Uterus (tissue), 4 donors: ENCODE results near the gene PRSS57. TPM values are rescaled to one million over a fixed set of nuclear protein-coding genes. Genes with fewer than 3 reads are reported as not detected.
"Not testable (repeated sequence)": the region's sequence is repeated elsewhere in the genome, so short reads cannot be mapped to it uniquely, and the experiment has no call there.

Experiments used
- DNase-seq, 2 donors: peaks; one replicate each; pipeline ENCODE4 v3.0.0-alpha.2; 2019 to 2020
- H3K27ac ChIP-seq, 2 donors: fragments of 200-600 bp; sonication (generic); 1 replicate in 1 of 2; 2 replicates in 1 of 2; pipeline ENCODE4 v1.5.1; 2016 to 2018
- H3K27me3 ChIP-seq, 2 donors: fragments of 200-600 bp; sonication (generic); one replicate each; pipeline ENCODE4 v1.5.1; 2018 to 2019; ENCODE audit warnings: control low read depth in 1 of 2
- H3K36me3 ChIP-seq, 2 donors: fragments of 200-600 bp; sonication (generic); one replicate each; pipeline ENCODE4 v1.5.1; 2019; ENCODE audit warnings: control low read depth in 1 of 2
- H3K4me1 ChIP-seq, 2 donors: fragments of 200-600 bp; sonication (generic); one replicate each; pipeline ENCODE4 v1.5.1; 2018 to 2019; ENCODE audit warnings: control low read depth in 1 of 2
- H3K4me3 ChIP-seq, 2 donors: fragments of 200-600 bp; sonication (generic); 1 replicate in 1 of 2; 2 replicates in 1 of 2; pipeline ENCODE4 v1.5.1; 2018 to 2019; ENCODE audit warnings: mild to moderate bottlenecking in 1 of 2
- H3K9me3 ChIP-seq, 2 donors: fragments of 200-600 bp; sonication (generic); one replicate each; pipeline ENCODE4 v1.5.1; 2019; ENCODE audit warnings: control low read depth in 1 of 2
- CTCF ChIP-seq, 4 experiments: fragments of 200-600 bp in 2 of 4; fragments of 450-650 bp in 2 of 4; sonication (generic) in 2 of 4; IDR thresholded peaks; one replicate each; pipeline ENCODE4 v1.5.1; 2016 to 2019; ENCODE audit warnings: antibody characterized with exemption in 4 of 4, mild to moderate bottlenecking in 2 of 4, moderate library complexity in 1 of 4
- POLR2A ChIP-seq, 2 donors: fragments of 450-650 bp; IDR thresholded peaks; one replicate each; pipeline ENCODE4 v1.6.1; 2016; ENCODE audit warnings: antibody characterized with exemption in 2 of 2, mild to moderate bottlenecking in 1 of 2, moderate library complexity in 1 of 2
- intact Hi-C: fragments of 100-400 bp; cut with DNase I; formaldehyde crosslinking; loops from one replicate; pipeline ENCODE4 v1.15.1; 2023; ENCODE audit warnings: low total_unique reads
- total RNA-seq, 4 donors: library from RNA; depleted of rRNA in 3 of 4; stranded (reverse); fragments of >200 nt in 3 of 4; gene quantifications; one replicate each; pipeline versions ENCODE4 v1.1.0 to v1.2.4, GENCODE V29; 2014 to 2023
- donor health status: DM: yes; HTN: yes; CAD: no.

Gene PRSS57
- total RNA-seq, 4 donors from 2014 or later: not detected

- Histone ChIP-seq H3K27me3 (no peaks in the 10 kb centered on the region), H3K4me3 (no peak overlapping the region), H3K9me3 (no peaks in the 10 kb centered on the region), H3K36me3 (no peaks in the 10 kb centered on the region), H3K27ac (no peak overlapping the region), H3K4me1 (no peaks in the 10 kb centered on the region)
- TF ChIP-seq POLR2A (IDR thresholded peaks at IDR 0.05) (no peak), CTCF (IDR thresholded peaks at IDR 0.05) (no peak)
- DNase-seq: no peak
- intact Hi-C loops: loop anchor here (5.0 kb wide), 1 partner anchor 65 kb away; no protein-coding TSS in a partner anchor
These were observed 37.2 kb upstream of the PRSS57 start for GRCh38 chr19:732148-733069.

- Histone ChIP-seq H3K27me3 (no peaks in the 10 kb centered on the region), H3K4me1 (no peaks in the 10 kb centered on the region), H3K9me3 (no peaks in the 10 kb centered on the region), H3K36me3 (no peaks in the 10 kb centered on the region), H3K4me3 (no peak overlapping the region), H3K27ac (no peak overlapping the region)
- no peak for DNase-seq
- intact Hi-C loops: loop anchor here (5.0 kb wide), 1 partner anchor 64 kb away; no protein-coding TSS in a partner anchor
- TF ChIP-seq CTCF (IDR thresholded peaks at IDR 0.05) (no peak), POLR2A (IDR thresholded peaks at IDR 0.05) (no peak)
These were observed 35.7 kb upstream of the PRSS57 start for GRCh38 chr19:731000-731399.

GRCh38 chr19:729965-730668 lies 34.9 kb upstream of the PRSS57 start:
- no peak for DNase-seq
- Histone ChIP-seq H3K4me1 (no peaks in the 10 kb centered on the region), H3K27ac (no peak overlapping the region), H3K4me3 (no peak overlapping the region), H3K27me3 (no peaks in the 10 kb centered on the region), H3K36me3 (no peaks in the 10 kb centered on the region), H3K9me3 (no peaks in the 10 kb centered on the region)
- TF ChIP-seq POLR2A (IDR thresholded peaks at IDR 0.05) (no peak), CTCF (IDR thresholded peaks at IDR 0.05) (no peak)
- intact Hi-C loops: loop anchor here (5.0 kb wide), 1 partner anchor 63 kb away; no protein-coding TSS in a partner anchor

GRCh38 chr19:729564-729963 lies 34.3 kb upstream of the PRSS57 start:
- H3K27ac ChIP-seq, H3K4me1 ChIP-seq, DNase-seq, H3K36me3 ChIP-seq, H3K9me3 ChIP-seq, H3K4me3 ChIP-seq, intact Hi-C loops, H3K27me3 ChIP-seq: not testable (repeated sequence)

GRCh38 chr19:728011-728410 lies 32.8 kb upstream of the PRSS57 start:
- DNase-seq: peak; percentile 43 to 77
- peak overlapping the region; percentile 36 to 69 for H3K27ac ChIP-seq
- intact Hi-C loops: no loop called here

More at GRCh38 chr19:728011-728410, 32.8 kb upstream of the PRSS57 start:
- no peak overlapping the region for H3K4me3 ChIP-seq
- H3K9me3 ChIP-seq: no peaks in the 10 kb centered on the region
- TF ChIP-seq CTCF (IDR thresholded peaks at IDR 0.05) (no peak), POLR2A (IDR thresholded peaks at IDR 0.05) (no peak)
- no peaks in the 10 kb centered on the region for H3K27me3 ChIP-seq
- H3K36me3 ChIP-seq: no peaks in the 10 kb centered on the region
- H3K4me1 ChIP-seq: no peaks in the 10 kb centered on the region
